Measurements from ENCODE around the gene MAT1A.
A peak's percentile ranks its signal among the peaks of the same experiment; 100 is the strongest.

The MAT1A gene

GRCh38 chr10:80265740-80266512 lies 23.5 kb downstream of the MAT1A start:
- no peak for TF ChIP-seq MAX (IDR thresholded peaks at IDR 0.05)

GRCh38 chr10:80264081-80265056 lies 25.1 kb downstream of the MAT1A start:
- TF ChIP-seq EP300 (IDR thresholded peaks at IDR 0.05; ENCODE audit: borderline replicate concordance) (no peak), CEBPB (IDR thresholded peaks at IDR 0.05) (no peak), REST (IDR thresholded peaks at IDR 0.05; ENCODE audit: low read depth) (no peak), FOXM1 (IDR thresholded peaks at IDR 0.05; ENCODE audit: borderline replicate concordance, low read depth) (no peak), TCF12 (IDR thresholded peaks at IDR 0.05; ENCODE audit: low read depth) (no peak), YY1 (IDR thresholded peaks at IDR 0.05; ENCODE audit: low read depth) (no peak), TEAD4 (IDR thresholded peaks at IDR 0.05) (no peak), TAF1 (IDR thresholded peaks at IDR 0.05; ENCODE audit: low read depth) (no peak), EGR1 (IDR thresholded peaks at IDR 0.05) (no peak), NFIC (IDR thresholded peaks at IDR 0.05) (no peak), MAX (IDR thresholded peaks at IDR 0.05) (no peak), USF1 (IDR thresholded peaks at IDR 0.05) (no peak)

GRCh38 chr10:80261316-80262030 lies 28.0 kb downstream of the MAT1A start:
- TF ChIP-seq EGR1 (IDR thresholded peaks at IDR 0.05): no peak
- no peak for TF ChIP-seq ZBTB7A (IDR thresholded peaks at IDR 0.05; ENCODE audit: low read depth)
- no peak for TF ChIP-seq USF1 (IDR thresholded peaks at IDR 0.05)
- no peak for TF ChIP-seq TCF12 (IDR thresholded peaks at IDR 0.05; ENCODE audit: low read depth)
- no peak for TF ChIP-seq TAF1 (IDR thresholded peaks at IDR 0.05; ENCODE audit: low read depth)
- TF ChIP-seq YY1 (IDR thresholded peaks at IDR 0.05; ENCODE audit: low read depth): no peak
- TF ChIP-seq FOXM1 (IDR thresholded peaks at IDR 0.05; ENCODE audit: borderline replicate concordance, low read depth): no peak
- TF ChIP-seq CREB1 (IDR thresholded peaks at IDR 0.05; ENCODE audit: low read depth): no peak
- TF ChIP-seq EP300 (IDR thresholded peaks at IDR 0.05; ENCODE audit: borderline replicate concordance): no peak
- TF ChIP-seq MAX (IDR thresholded peaks at IDR 0.05): no peak
- no peak for TF ChIP-seq RAD21 (IDR thresholded peaks at IDR 0.05; ENCODE audit: low read depth)
- TF ChIP-seq TEAD4 (IDR thresholded peaks at IDR 0.05): no peak
- no peak for TF ChIP-seq CEBPB (IDR thresholded peaks at IDR 0.05)
- TF ChIP-seq NFIC (IDR thresholded peaks at IDR 0.05): no peak
- TF ChIP-seq REST (IDR thresholded peaks at IDR 0.05; ENCODE audit: low read depth): no peak

GRCh38 chr10:80260295-80261243 lies 28.9 kb downstream of the MAT1A start:
- TF ChIP-seq TCF12 (IDR thresholded peaks at IDR 0.05; ENCODE audit: low read depth): no peak
- no peak for TF ChIP-seq EP300 (IDR thresholded peaks at IDR 0.05; ENCODE audit: borderline replicate concordance)
- TF ChIP-seq RAD21 (IDR thresholded peaks at IDR 0.05; ENCODE audit: low read depth): peak; percentile 70
- no peak for TF ChIP-seq CREB1 (IDR thresholded peaks at IDR 0.05; ENCODE audit: low read depth)
- no peak for TF ChIP-seq USF1 (IDR thresholded peaks at IDR 0.05)
- no peak for TF ChIP-seq YY1 (IDR thresholded peaks at IDR 0.05; ENCODE audit: low read depth)
